HCT116 (cell line): ENCODE measurements around the gene TSPEAR.

Experiments used
- EZH2 ChIP-seq: fragments of 200-600 bp; sonication (generic); IDR thresholded peaks from 2 replicates; pipeline ENCODE4 v1.6.1; 2017; ENCODE audit warnings: antibody characterized with exemption, mixed run types
- POLR2A ChIP-seq: IDR thresholded peaks from 2 replicates; pipeline ENCODE4 v1.7.0; 2011; ENCODE audit warnings: borderline replicate concordance; ENCODE audit not compliant: insufficient read depth, insufficient read length; ENCODE audit errors: extremely low read depth
- SRF ChIP-seq: IDR thresholded peaks from 2 replicates; pipeline ENCODE4 v1.6.1; 2012; ENCODE audit warnings: low read depth
- TF ChIP-seq, protein P1 (sequence below), 3 experiments: fragments of 200-600 bp in 1 of 3; sonication (generic) in 1 of 3; IDR thresholded peaks in 2 of 3; conservative IDR thresholded peaks in 1 of 3; 2 replicates each; pipeline ENCODE4 v1.5.1; 2012 to 2017; ENCODE audit warnings: low read depth in 2 of 3, low read length in 2 of 3, antibody characterized with exemption in 1 of 3, borderline replicate concordance in 1 of 3, control low read depth in 1 of 3, mild to moderate bottlenecking in 1 of 3, mixed read lengths in 1 of 3, mixed run types in 1 of 3, moderate library complexity in 1 of 3; ENCODE audit not compliant: insufficient read depth in 1 of 3
- TF ChIP-seq, protein P2 (sequence below): IDR thresholded peaks from 2 replicates; pipeline ENCODE4 v1.6.1; 2011; ENCODE audit warnings: mild to moderate bottlenecking, low read length, moderate library complexity; ENCODE audit not compliant: insufficient replicate concordance; ENCODE audit errors: extremely low read depth

DNA sequence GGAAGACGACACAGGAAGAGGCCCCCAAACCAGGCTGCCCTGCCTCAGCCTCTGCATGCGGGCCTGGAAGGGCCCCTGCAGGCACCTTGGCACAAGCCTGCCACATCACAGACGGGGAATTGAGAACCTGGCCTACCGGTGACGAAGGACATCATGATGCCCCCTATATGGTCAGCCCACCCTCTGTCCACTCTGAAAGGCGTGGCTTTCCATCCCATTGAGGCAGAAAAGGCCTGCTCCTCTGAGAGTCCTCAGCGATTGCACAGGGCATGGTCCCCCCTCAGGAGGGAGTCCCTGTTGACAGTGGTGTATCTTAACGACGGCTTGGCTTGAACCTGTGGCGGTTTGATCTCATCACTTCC is 182.8 kb downstream of the TSPEAR start:
- TF ChIP-seq, protein P1, sequence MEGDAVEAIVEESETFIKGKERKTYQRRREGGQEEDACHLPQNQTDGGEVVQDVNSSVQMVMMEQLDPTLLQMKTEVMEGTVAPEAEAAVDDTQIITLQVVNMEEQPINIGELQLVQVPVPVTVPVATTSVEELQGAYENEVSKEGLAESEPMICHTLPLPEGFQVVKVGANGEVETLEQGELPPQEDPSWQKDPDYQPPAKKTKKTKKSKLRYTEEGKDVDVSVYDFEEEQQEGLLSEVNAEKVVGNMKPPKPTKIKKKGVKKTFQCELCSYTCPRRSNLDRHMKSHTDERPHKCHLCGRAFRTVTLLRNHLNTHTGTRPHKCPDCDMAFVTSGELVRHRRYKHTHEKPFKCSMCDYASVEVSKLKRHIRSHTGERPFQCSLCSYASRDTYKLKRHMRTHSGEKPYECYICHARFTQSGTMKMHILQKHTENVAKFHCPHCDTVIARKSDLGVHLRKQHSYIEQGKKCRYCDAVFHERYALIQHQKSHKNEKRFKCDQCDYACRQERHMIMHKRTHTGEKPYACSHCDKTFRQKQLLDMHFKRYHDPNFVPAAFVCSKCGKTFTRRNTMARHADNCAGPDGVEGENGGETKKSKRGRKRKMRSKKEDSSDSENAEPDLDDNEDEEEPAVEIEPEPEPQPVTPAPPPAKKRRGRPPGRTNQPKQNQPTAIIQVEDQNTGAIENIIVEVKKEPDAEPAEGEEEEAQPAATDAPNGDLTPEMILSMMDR (IDR thresholded peaks at IDR 0.05 in 2 of 3, conservative IDR thresholded peaks at IDR 0.05 in 1 of 3; ENCODE audit: borderline replicate concordance in 1 of 3, insufficient read depth in 1 of 3, low read depth in 2 of 3, low read length in 2 of 3): no peak
- no peak for TF ChIP-seq POLR2A
- TF ChIP-seq, protein P2, sequence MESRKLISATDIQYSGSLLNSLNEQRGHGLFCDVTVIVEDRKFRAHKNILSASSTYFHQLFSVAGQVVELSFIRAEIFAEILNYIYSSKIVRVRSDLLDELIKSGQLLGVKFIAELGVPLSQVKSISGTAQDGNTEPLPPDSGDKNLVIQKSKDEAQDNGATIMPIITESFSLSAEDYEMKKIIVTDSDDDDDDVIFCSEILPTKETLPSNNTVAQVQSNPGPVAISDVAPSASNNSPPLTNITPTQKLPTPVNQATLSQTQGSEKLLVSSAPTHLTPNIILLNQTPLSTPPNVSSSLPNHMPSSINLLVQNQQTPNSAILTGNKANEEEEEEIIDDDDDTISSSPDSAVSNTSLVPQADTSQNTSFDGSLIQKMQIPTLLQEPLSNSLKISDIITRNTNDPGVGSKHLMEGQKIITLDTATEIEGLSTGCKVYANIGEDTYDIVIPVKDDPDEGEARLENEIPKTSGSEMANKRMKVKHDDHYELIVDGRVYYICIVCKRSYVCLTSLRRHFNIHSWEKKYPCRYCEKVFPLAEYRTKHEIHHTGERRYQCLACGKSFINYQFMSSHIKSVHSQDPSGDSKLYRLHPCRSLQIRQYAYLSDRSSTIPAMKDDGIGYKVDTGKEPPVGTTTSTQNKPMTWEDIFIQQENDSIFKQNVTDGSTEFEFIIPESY: no peak
- no peak for TF ChIP-seq EZH2
- no peak for TF ChIP-seq SRF
